Fibroblast of mammary gland (primary cell): Measurements from ENCODE around the gene RASAL2.

Experiments used
- DNase-seq: peaks from one replicate; pipeline ENCODE4 v3.0.0-alpha.2; 2010; ENCODE audit warnings: low read depth
- H3K4me3 ChIP-seq: 2 replicates; pipeline ENCODE4 v1.5.1; 2011; ENCODE audit warnings: low read depth, mild to moderate bottlenecking, low read length, moderate library complexity; ENCODE audit not compliant: control insufficient read depth
- CTCF ChIP-seq: conservative IDR thresholded peaks from 2 replicates; pipeline ENCODE4 v1.5.1; 2011; ENCODE audit warnings: low read depth, low read length, inconsistent platforms; ENCODE audit not compliant: control insufficient read depth, insufficient read depth

The RASAL2 gene

GRCh38 chr1:178258536-178258935 lies 164.6 kb downstream of the RASAL2 start:
- no peak overlapping the region for H3K4me3 ChIP-seq
- TF ChIP-seq CTCF, result no peak
- DNase-seq, result no peak

- no peak overlapping the region for H3K4me3 ChIP-seq
- DNase-seq, result peak; percentile 63
- TF ChIP-seq CTCF, result no peak
Observed at GRCh38 chr1:178262120-178262500, 168.2 kb downstream of the RASAL2 start.

GRCh38 chr1:178263341-178263740 lies 169.4 kb downstream of the RASAL2 start:
- DNase-seq, result no peak
- TF ChIP-seq CTCF, result no peak
- H3K4me3 ChIP-seq, result no peak overlapping the region

- DNase-seq, result no peak
- H3K4me3 ChIP-seq, result no peak overlapping the region
- TF ChIP-seq CTCF, result no peak
Observed at GRCh38 chr1:178266113-178266512, 172.2 kb downstream of the RASAL2 start.

- no peak for TF ChIP-seq CTCF
- DNase-seq, result no peak
Observed at GRCh38 chr1:178266619-178267066, 172.7 kb downstream of the RASAL2 start.

GRCh38 chr1:178267646-178268094 lies 173.8 kb downstream of the RASAL2 start:
- peak; percentile 17 for DNase-seq
- TF ChIP-seq CTCF, result no peak
- no peak overlapping the region for H3K4me3 ChIP-seq

More at GRCh38 chr1:178266619-178267066, 172.7 kb downstream of the RASAL2 start:
- no peak overlapping the region for H3K4me3 ChIP-seq

GRCh38 chr1:178271471-178271870 lies 177.6 kb downstream of the RASAL2 start:
- no peak for TF ChIP-seq CTCF
- no peak overlapping the region for H3K4me3 ChIP-seq

More at GRCh38 chr1:178271471-178271870, 177.6 kb downstream of the RASAL2 start:
- no peak for DNase-seq
